Osteoblast (primary cell): ENCODE results near the gene SOX30. TPM values are rescaled to one million over a fixed set of nuclear protein-coding genes. Genes with fewer than 3 reads are reported as not detected.
"Not testable (repeated sequence)": the region's sequence is repeated elsewhere in the genome, so short reads cannot be mapped to it uniquely, and the experiment has no call there.

Source experiments
- DNase-seq: peaks from one replicate; pipeline ENCODE4 v3.0.0; 2011; ENCODE audit warnings: low spot score, mixed read lengths; ENCODE audit not compliant: insufficient read length; ENCODE audit errors: missing footprints
- H2AFZ ChIP-seq: 2 replicates; pipeline ENCODE4 v1.6.0; 2011; ENCODE audit warnings: mild to moderate bottlenecking, low read length
- H3K27ac ChIP-seq: 2 replicates; pipeline ENCODE4 v1.5.1; 2011; ENCODE audit warnings: mild to moderate bottlenecking, low read depth, low read length, moderate library complexity
- H3K27me3 ChIP-seq: 2 replicates; pipeline ENCODE4 v1.6.0; 2012; ENCODE audit warnings: mild to moderate bottlenecking, control low read depth, inconsistent platforms, low read length, moderate library complexity; ENCODE audit not compliant: insufficient read depth
- H3K36me3 ChIP-seq: 2 replicates; pipeline ENCODE4 v1.5.1; 2011; ENCODE audit warnings: mild to moderate bottlenecking, low read length, control low read depth, moderate library complexity; ENCODE audit not compliant: insufficient read depth
- H3K4me1 ChIP-seq: 2 replicates; pipeline ENCODE4 v1.5.1; 2011; ENCODE audit warnings: mild to moderate bottlenecking, low read length, control low read depth, moderate library complexity; ENCODE audit not compliant: insufficient read depth
- H3K4me2 ChIP-seq: 2 replicates; pipeline ENCODE4 v1.6.0; 2011; ENCODE audit warnings: mild to moderate bottlenecking, low read length; ENCODE audit not compliant: insufficient read depth
- H3K4me3 ChIP-seq: fragments of 200-600 bp; sonication (generic); 3 replicates; pipeline ENCODE4 v1.5.1; 2012; ENCODE audit warnings: mild to moderate bottlenecking, low read length, inconsistent platforms; ENCODE audit not compliant: insufficient read depth
- H3K79me2 ChIP-seq: 2 replicates; pipeline ENCODE4 v1.6.0; 2012; ENCODE audit warnings: mild to moderate bottlenecking, low read length, control low read depth, inconsistent platforms; ENCODE audit not compliant: insufficient read depth
- H3K9me3 ChIP-seq: 2 replicates; pipeline ENCODE4 v1.5.1; 2011; ENCODE audit warnings: low read depth, low read length, control low read depth
- H4K20me1 ChIP-seq: 2 replicates; pipeline ENCODE4 v1.6.0; 2012; ENCODE audit warnings: mild to moderate bottlenecking, low read length, control low read depth; ENCODE audit not compliant: insufficient read depth
- total RNA-seq: library from RNA; depleted of rRNA; stranded (reverse); fragments of >200 nt; gene quantifications from 2 replicates; pipeline ENCODE4 v1.2.3, GENCODE V29; 2012
- TF ChIP-seq, protein P1 (sequence below): IDR thresholded peaks from 2 replicates; pipeline ENCODE4 v1.5.1; 2011; ENCODE audit warnings: mild to moderate bottlenecking, low read depth, low read length, moderate library complexity; ENCODE audit errors: extremely low read depth

SOX30 gene
- total RNA-seq, 1 donor, result under 0.01 TPM

DNA sequence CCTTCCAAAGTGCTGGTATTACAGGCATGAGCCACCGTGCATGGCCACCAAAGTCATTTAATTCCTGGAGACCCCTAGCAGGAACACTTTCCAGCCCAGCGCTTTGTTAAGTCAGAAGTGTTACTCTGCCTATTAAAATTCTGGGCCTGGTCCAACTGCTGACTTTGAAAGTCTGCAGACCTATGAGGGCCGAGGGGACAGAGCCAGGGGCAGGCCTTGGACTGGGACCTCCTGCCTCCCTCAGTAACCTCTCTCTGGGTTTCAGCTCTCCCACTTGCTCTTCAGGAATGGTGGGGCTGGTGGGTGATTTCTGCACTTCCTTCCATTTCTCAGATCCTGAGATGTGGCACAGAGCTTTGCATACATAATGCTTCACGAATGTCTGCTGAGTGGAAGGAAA lies 28.8 kb upstream of the SOX30 start:
- H3K9me3 ChIP-seq, result no peaks in the 10 kb centered on the region
- no peak overlapping the region for H2AFZ ChIP-seq
- no peaks in the 10 kb centered on the region for H4K20me1 ChIP-seq
- no peaks in the 10 kb centered on the region for H3K36me3 ChIP-seq
- no peak overlapping the region for H3K4me3 ChIP-seq
- no peak overlapping the region for H3K27ac ChIP-seq
- H3K4me2 ChIP-seq, result no peak overlapping the region
- H3K79me2 ChIP-seq, result no peaks in the 10 kb centered on the region
- H3K27me3 ChIP-seq, result no peaks in the 10 kb centered on the region
- TF ChIP-seq, protein P1, sequence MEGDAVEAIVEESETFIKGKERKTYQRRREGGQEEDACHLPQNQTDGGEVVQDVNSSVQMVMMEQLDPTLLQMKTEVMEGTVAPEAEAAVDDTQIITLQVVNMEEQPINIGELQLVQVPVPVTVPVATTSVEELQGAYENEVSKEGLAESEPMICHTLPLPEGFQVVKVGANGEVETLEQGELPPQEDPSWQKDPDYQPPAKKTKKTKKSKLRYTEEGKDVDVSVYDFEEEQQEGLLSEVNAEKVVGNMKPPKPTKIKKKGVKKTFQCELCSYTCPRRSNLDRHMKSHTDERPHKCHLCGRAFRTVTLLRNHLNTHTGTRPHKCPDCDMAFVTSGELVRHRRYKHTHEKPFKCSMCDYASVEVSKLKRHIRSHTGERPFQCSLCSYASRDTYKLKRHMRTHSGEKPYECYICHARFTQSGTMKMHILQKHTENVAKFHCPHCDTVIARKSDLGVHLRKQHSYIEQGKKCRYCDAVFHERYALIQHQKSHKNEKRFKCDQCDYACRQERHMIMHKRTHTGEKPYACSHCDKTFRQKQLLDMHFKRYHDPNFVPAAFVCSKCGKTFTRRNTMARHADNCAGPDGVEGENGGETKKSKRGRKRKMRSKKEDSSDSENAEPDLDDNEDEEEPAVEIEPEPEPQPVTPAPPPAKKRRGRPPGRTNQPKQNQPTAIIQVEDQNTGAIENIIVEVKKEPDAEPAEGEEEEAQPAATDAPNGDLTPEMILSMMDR, result no peak
- no peaks in the 10 kb centered on the region for H3K4me1 ChIP-seq
- no peak for DNase-seq

DNA sequence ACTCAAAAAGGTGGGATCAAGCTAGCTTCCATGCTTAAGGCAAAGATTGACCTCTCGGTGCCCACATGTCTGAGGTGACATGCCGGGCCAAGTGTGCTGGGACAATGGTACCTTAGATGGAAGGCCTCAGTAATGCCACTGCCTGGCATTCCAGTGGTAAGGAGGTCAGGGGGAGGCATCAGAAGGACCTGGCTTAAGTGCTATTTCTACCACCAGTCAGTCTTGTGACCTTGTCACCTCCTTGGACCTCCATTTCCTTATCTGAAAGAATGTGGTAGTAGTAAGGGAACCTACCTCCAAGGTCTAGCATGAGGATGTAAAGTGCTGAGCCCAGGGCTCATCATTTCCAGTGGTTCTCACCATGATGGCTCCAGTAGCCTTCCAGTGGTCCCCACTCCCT lies 28.0 kb upstream of the SOX30 start:
- Histone ChIP-seq H3K4me1 (no peaks in the 10 kb centered on the region), H3K36me3 (no peaks in the 10 kb centered on the region), H3K27me3 (no peaks in the 10 kb centered on the region), H4K20me1 (no peaks in the 10 kb centered on the region), H3K4me2 (no peak overlapping the region), H3K4me3 (no peak overlapping the region), H3K79me2 (no peaks in the 10 kb centered on the region), H2AFZ (no peak overlapping the region), H3K27ac (no peak overlapping the region), H3K9me3 (no peaks in the 10 kb centered on the region)
- DNase-seq, result no peak
- TF ChIP-seq, protein P1, result no peak

DNA sequence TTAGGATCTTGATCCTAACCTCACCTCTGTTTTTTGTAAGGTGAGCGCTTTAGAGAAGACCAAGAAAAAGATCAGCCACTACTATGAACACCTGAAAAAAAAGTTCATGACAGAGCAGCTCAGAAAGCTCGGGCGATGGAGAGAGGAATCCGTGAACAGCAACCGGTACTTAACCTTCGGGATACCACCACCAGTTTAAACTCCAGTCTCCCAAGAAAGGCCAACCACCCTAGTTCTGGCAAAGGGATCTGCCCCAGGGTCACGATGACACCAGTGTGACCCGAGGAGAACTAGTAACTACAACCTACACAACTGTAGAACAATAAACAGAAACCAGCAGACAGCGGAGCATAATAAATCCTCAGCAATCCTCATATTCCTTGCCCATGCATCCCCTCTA lies 27.6 kb upstream of the SOX30 start:
- H3K9me3 ChIP-seq, result no peaks in the 10 kb centered on the region
- no peaks in the 10 kb centered on the region for H3K27me3 ChIP-seq
- no peak for DNase-seq
- no peaks in the 10 kb centered on the region for H3K4me1 ChIP-seq
- H3K79me2 ChIP-seq, result no peaks in the 10 kb centered on the region
- no peak overlapping the region for H3K4me2 ChIP-seq
- no peak overlapping the region for H3K27ac ChIP-seq
- H2AFZ ChIP-seq, result no peak overlapping the region
- no peaks in the 10 kb centered on the region for H3K36me3 ChIP-seq
- H3K4me3 ChIP-seq, result no peak overlapping the region
- TF ChIP-seq, protein P1, result no peak
- no peaks in the 10 kb centered on the region for H4K20me1 ChIP-seq

DNA sequence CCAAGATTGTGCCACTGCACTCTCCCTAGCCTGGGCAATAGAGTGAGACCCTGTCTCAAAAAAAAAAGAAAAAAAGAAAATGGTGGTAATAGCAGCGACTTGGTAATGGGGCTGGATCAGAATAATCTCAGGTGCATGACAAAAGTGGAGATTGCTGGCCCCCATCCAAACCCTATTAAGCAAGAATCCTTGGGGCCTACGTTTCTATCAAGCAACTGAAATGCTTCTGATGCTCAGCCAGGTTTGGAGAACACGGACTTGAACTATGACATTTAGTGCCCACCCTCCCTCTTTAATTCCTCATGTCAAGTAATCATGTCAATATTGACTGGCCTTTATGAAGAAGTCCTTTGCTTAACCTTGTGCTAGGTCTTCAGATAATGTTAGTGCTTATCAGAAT lies 25.7 kb upstream of the SOX30 start:
- Histone ChIP-seq H3K36me3 (no peaks in the 10 kb centered on the region), H3K79me2 (no peaks in the 10 kb centered on the region), H3K4me1 (no peaks in the 10 kb centered on the region), H4K20me1 (no peaks in the 10 kb centered on the region), H3K27me3 (no peaks in the 10 kb centered on the region), H3K4me2 (no peak overlapping the region), H3K27ac (no peak overlapping the region), H3K4me3 (no peak overlapping the region), H2AFZ (no peak overlapping the region), H3K9me3 (no peaks in the 10 kb centered on the region)
- peak; percentile 77 for DNase-seq
- TF ChIP-seq, protein P1, result no peak

DNA sequence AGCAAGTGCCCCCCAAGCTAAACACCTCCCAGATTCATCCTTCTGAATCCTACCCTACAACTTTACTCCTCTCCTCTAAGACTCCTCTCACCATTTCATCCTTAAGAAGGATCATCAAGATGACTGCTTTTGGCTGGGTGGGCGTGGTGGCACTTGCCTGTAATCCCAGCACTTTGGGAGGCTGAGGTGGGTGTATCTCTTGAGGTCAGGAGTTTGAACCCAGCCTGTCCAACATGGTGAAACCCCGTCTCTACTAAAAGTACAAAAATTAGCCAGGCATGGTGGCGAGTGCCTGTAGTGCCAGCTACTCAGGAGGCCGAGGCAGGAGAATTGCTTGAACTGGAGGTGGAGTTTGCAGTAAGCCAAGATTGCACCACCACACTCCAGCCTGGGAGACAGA lies 22.1 kb upstream of the SOX30 start:
- H3K79me2 ChIP-seq, DNase-seq, H2AFZ ChIP-seq, H3K4me2 ChIP-seq, H3K4me3 ChIP-seq, H3K27ac ChIP-seq, H3K27me3 ChIP-seq, H3K36me3 ChIP-seq, H3K9me3 ChIP-seq, H3K4me1 ChIP-seq, H4K20me1 ChIP-seq: not testable (repeated sequence)
